Gastroesophageal sphincter (tissue), 4 donors: ENCODE data around the gene TOM1L2. TPM values are rescaled to one million over a fixed set of nuclear protein-coding genes. Genes with fewer than 3 reads are reported as not detected.

Source experiments
- ATAC-seq: fragments of 150-250 bp; one replicate; pipeline ENCODE4 v1.9.1; 2016; ENCODE audit warnings: mild to moderate bottlenecking, moderate library complexity
- H3K27ac ChIP-seq, 4 donors: fragments of 200-600 bp; sonication (generic) in 3 of 4; 1 replicate in 3 of 4; 2 replicates in 1 of 4; pipeline ENCODE4 v1.5.1; 2016 to 2019
- H3K27me3 ChIP-seq: fragments of 200-600 bp; sonication (generic); one replicate; pipeline ENCODE4 v1.5.1; 2019
- H3K36me3 ChIP-seq, 2 donors: fragments of 200-600 bp; sonication (generic); one replicate each; pipeline ENCODE4 v1.5.1; 2019; ENCODE audit warnings: control low read depth in 1 of 2
- H3K4me1 ChIP-seq, 3 donors: fragments of 200-600 bp; sonication (generic); 1 replicate in 2 of 3; 2 replicates in 1 of 3; pipeline ENCODE4 v1.5.1; 2016 to 2019; ENCODE audit warnings: control low read depth in 2 of 3
- H3K4me3 ChIP-seq, 2 donors: fragments of 200-600 bp; sonication (generic); one replicate each; pipeline ENCODE4 v1.5.1; 2019; ENCODE audit warnings: mild to moderate bottlenecking in 1 of 2, moderate library complexity in 1 of 2
- H3K9me3 ChIP-seq, 3 donors: fragments of 200-600 bp; sonication (generic); one replicate each; pipeline ENCODE4 v1.5.1; 2017 to 2019; ENCODE audit warnings: control low read depth in 2 of 3
- CTCF ChIP-seq, 4 experiments: fragments of 200-600 bp in 2 of 4; fragments of 450-650 bp in 2 of 4; sonication (generic) in 1 of 4; IDR thresholded peaks; one replicate each; pipeline ENCODE4 v1.5.1; 2017 to 2019; ENCODE audit warnings: antibody characterized with exemption in 4 of 4, mild to moderate bottlenecking in 2 of 4, moderate library complexity in 2 of 4
- EP300 ChIP-seq: sonication (generic); formaldehyde crosslinking; IDR thresholded peaks from one replicate; pipeline ENCODE4 v1.6.1; 2017; ENCODE audit warnings: antibody characterized with exemption, mild to moderate bottlenecking
- POLR2A ChIP-seq, 2 donors: fragments of 450-650 bp; IDR thresholded peaks; one replicate each; pipeline ENCODE4 v1.6.1; 2017; ENCODE audit warnings: antibody characterized with exemption in 2 of 2, mild to moderate bottlenecking in 2 of 2, moderate library complexity in 1 of 2
- POLR2AphosphoS5 ChIP-seq: sonication (generic); formaldehyde crosslinking; IDR thresholded peaks from one replicate; pipeline ENCODE4 v1.6.1; 2017; ENCODE audit warnings: antibody characterized with exemption
- WGBS, 2 donors: methylation state at CpG; one replicate each; pipeline ENCODE4 v1.1.5; 2018; ENCODE audit warnings: low coverage in 1 of 2; 5-methylcytosine and 5-hydroxymethylcytosine counted together
- total RNA-seq, 4 donors: library from RNA; depleted of rRNA; stranded (reverse); fragments of >200 nt; gene quantifications; one replicate each; pipeline ENCODE4 v1.1.0, GENCODE V29; 2016

Gene TOM1L2
- total RNA-seq, 4 donors from 2014 or later: 49.6 to 88.9 (median 74.8) TPM

- ATAC-seq: no peak
- Histone ChIP-seq H3K27me3 (no peaks in the 10 kb centered on the region), H3K36me3 (peaks cover 0 to 92% of the 10 kb centered on the region in 2 donors), H3K27ac (no peak overlapping the region), H3K9me3 (no peaks in the 10 kb centered on the region), H3K4me3 (no peak overlapping the region), H3K4me1 (peaks cover 0 to 5% (median 0%) of the 10 kb centered on the region in 3 donors)
- 86 to 87% methylated on average over 1 to 3 of the region's 6 CpGs for WGBS, 2 donors
- TF ChIP-seq CTCF (IDR thresholded peaks at IDR 0.05): no peak
- TF ChIP-seq POLR2A (IDR thresholded peaks at IDR 0.05): no peak
- no peak for TF ChIP-seq EP300
- TF ChIP-seq POLR2AphosphoS5: no peak
Measured at GRCh38 chr17:17886226-17886625, 86.0 kb downstream of the TOM1L2 start.

- TF ChIP-seq CTCF (IDR thresholded peaks at IDR 0.05): no peak
- no peak for TF ChIP-seq POLR2A (IDR thresholded peaks at IDR 0.05)
- no peak for TF ChIP-seq POLR2AphosphoS5
- TF ChIP-seq EP300: no peak
- WGBS, 2 donors: 90 to 92% methylated on average over 11 to 12 of the region's 16 CpGs
- Histone ChIP-seq H3K27ac (no peak overlapping the region), H3K36me3 (peaks cover 0 to 89% of the 10 kb centered on the region in 2 donors), H3K4me3 (no peak overlapping the region), H3K4me1 (peaks cover 0 to 9% (median 0%) of the 10 kb centered on the region in 3 donors), H3K27me3 (no peaks in the 10 kb centered on the region), H3K9me3 (no peaks in the 10 kb centered on the region)
- ATAC-seq: no peak
Measured at GRCh38 chr17:17884391-17885357, 87.5 kb downstream of the TOM1L2 start.

GRCh38 chr17:17883801-17884200 is 88.4 kb downstream of the TOM1L2 start:
- ATAC-seq: no peak
- Histone ChIP-seq H3K36me3 (peaks cover 0 to 89% of the 10 kb centered on the region in 2 donors), H3K4me3 (no peak overlapping the region), H3K27ac (no peak overlapping the region), H3K9me3 (no peaks in the 10 kb centered on the region), H3K27me3 (no peaks in the 10 kb centered on the region), H3K4me1 (peaks cover 0 to 18% (median 1%) of the 10 kb centered on the region in 3 donors)
- TF ChIP-seq EP300 (no peak), CTCF (IDR thresholded peaks at IDR 0.05) (no peak), POLR2A (IDR thresholded peaks at IDR 0.05) (no peak), POLR2AphosphoS5 (no peak)
- 90 to 91% methylated on average over 2 to 3 of the region's 3 CpGs for WGBS, 2 donors

- peaks cover 0 to 35% (median 15%) of the 10 kb centered on the region in 3 donors for H3K4me1 ChIP-seq
- no peak overlapping the region for H3K4me3 ChIP-seq
- H3K9me3 ChIP-seq: no peaks in the 10 kb centered on the region
- TF ChIP-seq POLR2A (IDR thresholded peaks at IDR 0.05): no peak
- no peaks in the 10 kb centered on the region for H3K27me3 ChIP-seq
- no peak overlapping the region for H3K27ac ChIP-seq
- peaks cover 0 to 84% of the 10 kb centered on the region in 2 donors for H3K36me3 ChIP-seq
- 89 to 92% methylated on average over 2 to 7 of the region's 8 CpGs for WGBS, 2 donors
- no peak for ATAC-seq
Measured at GRCh38 chr17:17882082-17882581, 90.1 kb downstream of the TOM1L2 start.

GRCh38 chr17:17880577-17881196 is 91.5 kb downstream of the TOM1L2 start:
- no peak for TF ChIP-seq CTCF (IDR thresholded peaks at IDR 0.05)
- TF ChIP-seq POLR2A (IDR thresholded peaks at IDR 0.05): no peak
- no peak for TF ChIP-seq EP300
- TF ChIP-seq POLR2AphosphoS5: no peak
- ATAC-seq: no peak
- Histone ChIP-seq H3K4me1 (peaks cover 0 to 49% (median 28%) of the 10 kb centered on the region in 3 donors), H3K4me3 (no peak overlapping the region), H3K36me3 (peaks cover 0 to 74% of the 10 kb centered on the region in 2 donors), H3K27ac (no peak overlapping the region), H3K9me3 (no peaks in the 10 kb centered on the region), H3K27me3 (no peaks in the 10 kb centered on the region)
- WGBS, 2 donors: 92 to 96% methylated on average over 5 to 8 of the region's 8 CpGs
